Stomach smooth muscle (tissue), 2 donors: ENCODE results near the gene SFRP4.
"Not testable (repeated sequence)": the region's sequence is repeated elsewhere in the genome, so short reads cannot be mapped to it uniquely, and the experiment has no call there.

Experiments
- H3K27ac ChIP-seq: one replicate; pipeline ENCODE4 v1.7.0; 2013; ENCODE audit warnings: mild to moderate bottlenecking, low read length, inconsistent platforms
- H3K27me3 ChIP-seq, 2 donors: one replicate each; pipeline ENCODE4 v1.7.0; 2013; ENCODE audit warnings: low read length in 2 of 2; ENCODE audit not compliant: insufficient read depth in 2 of 2, control insufficient read depth in 1 of 2
- H3K36me3 ChIP-seq, 2 donors: one replicate each; pipeline ENCODE4 v1.7.0; 2013; ENCODE audit warnings: low read length in 2 of 2; ENCODE audit not compliant: control insufficient read depth in 2 of 2, insufficient read depth in 2 of 2
- H3K4me1 ChIP-seq: one replicate; pipeline ENCODE4 v1.7.0; 2013; ENCODE audit warnings: low read length; ENCODE audit not compliant: control insufficient read depth, insufficient read depth
- H3K4me3 ChIP-seq, 2 donors: one replicate each; pipeline ENCODE4 v1.7.0; 2013; ENCODE audit warnings: low read length in 2 of 2
- H3K9ac ChIP-seq, 2 donors: one replicate each; pipeline ENCODE4 v1.7.0; 2013; ENCODE audit warnings: low read length in 2 of 2, mild to moderate bottlenecking in 1 of 2
- H3K9me3 ChIP-seq, 2 donors: one replicate each; pipeline ENCODE4 v1.7.0; 2013; ENCODE audit warnings: low read length in 2 of 2; ENCODE audit not compliant: control insufficient read depth in 2 of 2
- donor health status: healthy.
- donor health status: Pancreatic carcinoma.

SFRP4 gene

DNA sequence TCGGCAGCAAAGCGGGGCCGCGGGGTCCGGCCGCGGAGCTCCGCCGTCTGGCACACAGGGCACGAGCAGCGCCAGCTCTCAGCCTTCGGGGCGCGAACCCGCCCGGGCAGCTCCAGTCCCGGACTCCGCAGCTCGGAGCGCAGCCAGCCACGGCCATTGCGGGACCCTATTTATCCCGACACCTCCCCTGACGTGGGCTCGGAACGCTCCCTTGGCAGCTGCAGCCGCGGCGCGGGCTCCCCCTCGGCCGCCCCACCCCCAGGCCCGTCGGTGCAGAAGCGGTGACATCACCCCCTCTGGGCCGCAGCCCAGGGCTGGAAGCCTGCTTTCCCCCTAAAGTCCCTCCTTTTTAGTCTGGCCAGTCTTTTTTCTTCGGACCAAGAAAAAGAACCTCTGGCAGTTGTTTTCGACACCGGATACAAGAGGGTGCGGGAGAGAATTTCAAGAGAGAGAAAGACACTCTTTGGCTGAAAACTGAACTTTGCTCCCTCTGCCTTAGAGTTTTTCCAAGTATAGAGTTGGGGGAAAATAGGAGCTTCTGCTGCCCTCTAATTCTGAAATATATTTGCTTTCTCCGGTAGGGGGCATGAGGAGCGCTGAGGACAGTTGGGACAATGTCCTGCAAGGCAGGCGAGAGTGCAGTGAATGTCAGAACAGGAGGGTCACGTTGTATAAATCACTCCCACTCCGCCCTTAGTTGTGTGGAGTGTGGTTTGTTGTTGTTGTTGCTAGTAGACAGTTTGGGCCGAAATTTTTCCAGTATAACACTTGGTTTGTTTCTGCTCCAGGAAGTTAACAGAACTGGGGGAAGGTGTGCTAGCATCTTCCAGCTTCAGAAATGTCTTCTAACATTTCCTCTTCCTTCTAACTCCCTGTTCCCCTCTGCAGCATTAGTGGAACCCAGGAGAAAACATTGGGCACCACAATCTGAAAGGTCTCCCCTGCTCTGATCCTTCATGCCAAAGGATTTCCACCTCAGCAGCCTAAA is at the start of gene SFRP4:
Gene SFRP4, minus strand, starts transcription at position 145 of the 988 bp plus-strand sequence. CDS start 280 bp downstream, outside the sequence.
- no peaks in the 10 kb centered on the region for H3K9me3 ChIP-seq
- H3K4me1 ChIP-seq = peaks cover 19% of the 10 kb centered on the region
- no peak within 1 kb of the TSS for H3K27ac ChIP-seq
- H3K36me3 ChIP-seq = no peaks in the 10 kb centered on the region
- H3K9ac ChIP-seq = peak within 1 kb of the TSS; percentile 21 to 40
- H3K27me3 ChIP-seq = peaks cover 18 to 20% of the 10 kb centered on the region in 2 donors
- H3K4me3 ChIP-seq = peak within 1 kb of the TSS; percentile 55 to 72

- Histone ChIP-seq H3K4me1 (no peaks in the 10 kb centered on the region), H3K36me3 (no peaks in the 10 kb centered on the region), H3K4me3 (no peak overlapping the region), H3K27ac (no peak overlapping the region), H3K27me3 (no peaks in the 10 kb centered on the region), H3K9me3 (no peaks in the 10 kb centered on the region), H3K9ac (no peak overlapping the region)
Observed at GRCh38 chr7:37964196-37964595, 47.6 kb upstream of the SFRP4 start.

DNA sequence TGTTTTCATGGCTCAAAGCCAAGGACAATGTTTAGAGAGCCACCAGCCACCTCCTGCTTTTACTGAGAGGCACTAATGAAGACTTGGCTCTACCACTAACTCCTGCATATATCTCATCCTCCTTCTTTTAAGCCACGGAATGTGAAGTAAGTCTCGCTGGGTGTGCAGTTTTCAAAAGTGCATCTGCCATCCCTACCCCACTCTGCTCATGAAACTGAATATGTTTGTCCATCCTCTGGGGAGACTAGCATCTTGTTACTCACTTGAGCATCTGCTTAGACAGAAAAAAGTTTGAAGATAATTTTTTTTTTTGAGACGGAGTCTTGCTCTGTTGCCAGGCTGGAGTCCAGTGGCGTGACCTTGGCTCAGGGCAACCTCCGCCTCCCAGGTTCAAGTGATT is 44.6 kb upstream of the SFRP4 start:
- H3K27ac ChIP-seq = no peak overlapping the region
- no peaks in the 10 kb centered on the region for H3K36me3 ChIP-seq
- H3K4me3 ChIP-seq = no peak overlapping the region
- no peaks in the 10 kb centered on the region for H3K9me3 ChIP-seq
- H3K27me3 ChIP-seq = no peaks in the 10 kb centered on the region
- H3K9ac ChIP-seq = no peak overlapping the region
- H3K4me1 ChIP-seq = no peaks in the 10 kb centered on the region

- Histone ChIP-seq H3K4me1 (no peaks in the 10 kb centered on the region), H3K9me3 (no peaks in the 10 kb centered on the region), H3K36me3 (no peaks in the 10 kb centered on the region), H3K9ac (no peak overlapping the region), H3K27ac (no peak overlapping the region), H3K4me3 (no peak overlapping the region), H3K27me3 (no peaks in the 10 kb centered on the region)
Observed at GRCh38 chr7:37960483-37960882, 43.9 kb upstream of the SFRP4 start.

GRCh38 chr7:37957221-37957970 is 40.8 kb upstream of the SFRP4 start:
- Histone ChIP-seq H3K4me3 (no peak overlapping the region), H3K9me3 (no peaks in the 10 kb centered on the region), H3K27ac (no peak overlapping the region), H3K27me3 (no peaks in the 10 kb centered on the region), H3K4me1 (no peaks in the 10 kb centered on the region), H3K9ac (no peak overlapping the region), H3K36me3 (no peaks in the 10 kb centered on the region)

DNA sequence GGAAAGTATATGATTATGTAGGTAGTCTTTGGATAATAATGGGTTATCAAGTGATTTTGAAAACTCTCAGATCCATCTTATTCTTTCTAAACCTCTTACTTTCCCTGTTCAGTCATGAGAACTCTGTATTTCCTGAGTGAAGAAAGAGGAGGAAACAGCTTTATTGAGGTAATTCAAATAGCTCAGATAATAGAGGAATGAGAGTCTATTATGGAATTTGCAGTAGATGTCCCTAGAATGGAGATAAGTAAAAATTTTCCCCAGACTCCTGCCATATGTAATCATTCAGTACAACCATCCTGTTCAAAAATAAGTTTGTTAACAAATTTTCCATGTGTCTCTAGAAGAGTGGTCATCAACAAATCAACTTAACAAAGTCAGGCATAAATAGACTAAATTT is 40.2 kb upstream of the SFRP4 start:
- Histone ChIP-seq H3K27me3 (no peaks in the 10 kb centered on the region), H3K4me3 (no peak overlapping the region), H3K4me1 (no peaks in the 10 kb centered on the region), H3K9ac (no peak overlapping the region), H3K9me3 (no peaks in the 10 kb centered on the region), H3K36me3 (no peaks in the 10 kb centered on the region), H3K27ac (no peak overlapping the region)

- not testable (repeated sequence) for H3K27me3 ChIP-seq, H3K9me3 ChIP-seq, H3K27ac ChIP-seq, H3K9ac ChIP-seq, H3K36me3 ChIP-seq, H3K4me1 ChIP-seq, H3K4me3 ChIP-seq
Observed at GRCh38 chr7:37954217-37954616, 37.6 kb upstream of the SFRP4 start.

- H3K27ac ChIP-seq = no peak overlapping the region
- no peak overlapping the region for H3K9ac ChIP-seq
- no peaks in the 10 kb centered on the region for H3K4me1 ChIP-seq
- no peaks in the 10 kb centered on the region for H3K36me3 ChIP-seq
- no peaks in the 10 kb centered on the region for H3K27me3 ChIP-seq
- no peak overlapping the region for H3K4me3 ChIP-seq
- no peaks in the 10 kb centered on the region for H3K9me3 ChIP-seq
Observed at GRCh38 chr7:37952240-37952639, 35.6 kb upstream of the SFRP4 start.

- no peaks in the 10 kb centered on the region for H3K4me1 ChIP-seq
- H3K9ac ChIP-seq = no peak overlapping the region
- no peak overlapping the region for H3K4me3 ChIP-seq
- H3K27me3 ChIP-seq = no peaks in the 10 kb centered on the region
- no peak overlapping the region for H3K27ac ChIP-seq
- H3K36me3 ChIP-seq = no peaks in the 10 kb centered on the region
- H3K9me3 ChIP-seq = no peaks in the 10 kb centered on the region
Observed at GRCh38 chr7:37947941-37948210, 31.3 kb upstream of the SFRP4 start.

GRCh38 chr7:37947138-37947940 is 30.7 kb upstream of the SFRP4 start:
- H3K36me3 ChIP-seq = no peaks in the 10 kb centered on the region
- H3K27ac ChIP-seq = no peak overlapping the region
- no peak overlapping the region for H3K9ac ChIP-seq
- H3K4me1 ChIP-seq = no peaks in the 10 kb centered on the region
- H3K27me3 ChIP-seq = no peaks in the 10 kb centered on the region
- no peaks in the 10 kb centered on the region for H3K9me3 ChIP-seq
- H3K4me3 ChIP-seq = no peak overlapping the region
